GM12891 (cell line): Measurements from ENCODE around the gene EXOC4.

Experiments
- POLR2A ChIP-seq: IDR thresholded peaks from 2 replicates; pipeline ENCODE4 v1.6.1; 2011; ENCODE audit warnings: low read depth, low read length, control low read depth
- POLR2AphosphoS5 ChIP-seq: IDR thresholded peaks from 2 replicates; pipeline ENCODE4 v1.6.1; 2011; ENCODE audit warnings: low read depth, low read length, control low read depth

- TF ChIP-seq POLR2A (no peak), POLR2AphosphoS5 (no peak)
Observed at GRCh38 chr7:133288970-133289369, 36.1 kb downstream of the EXOC4 start.
